ENCODE results near the gene CACNA1D. TPM values are rescaled to one million over a fixed set of nuclear protein-coding genes. Genes with fewer than 3 reads are reported as not detected.

Gene CACNA1D
- polyA plus RNA-seq, 1 donor (not counting 4 experiments of a cell fraction or from before 2014, with no cell fraction given): 0.20 TPM

GRCh38 chr3:53650928-53651661, 156.7 kb downstream of the CACNA1D start:
- no peak for TF ChIP-seq CTCF (optimal IDR thresholded peaks at IDR 0.05 in 1 of 3, IDR thresholded peaks at IDR 0.05 in 1 of 3, conservative IDR thresholded peaks at IDR 0.05 in 1 of 3; ENCODE audit: extremely low read depth in 1 of 3, insufficient read depth in 2 of 3, low read length in 3 of 3)
- no peak for TF ChIP-seq EZH2 (IDR thresholded peaks at IDR 0.05; ENCODE audit: low read length)
- Histone ChIP-seq H3K9me3 (ENCODE audit: control insufficient read depth, low read depth, low read length) (no peaks in the 10 kb centered on the region), H3K9ac (ENCODE audit: control insufficient read depth, extremely low read depth, insufficient read depth, low read length) (no peak overlapping the region), H3K27ac (ENCODE audit: control insufficient read depth, insufficient read depth, low read length) (no peak overlapping the region), H3K27me3 (ENCODE audit: control insufficient read depth, extremely low read depth, insufficient read depth, low read length) (peaks cover 8% of the 10 kb centered on the region), H3K4me3 (ENCODE audit: control insufficient read depth in 2 of 3, extremely low read depth in 1 of 3, insufficient read depth in 2 of 3, low read depth in 1 of 3, low read length in 3 of 3) (no peak overlapping the region), H3K9me1 (ENCODE audit: control insufficient read depth, extremely low read depth, insufficient read depth, low read length) (no peaks in the 10 kb centered on the region), H3K4me2 (ENCODE audit: control insufficient read depth, extremely low read depth, insufficient read depth, low read depth, low read length) (no peak overlapping the region), H4K20me1 (ENCODE audit: control insufficient read depth, extremely low read depth, insufficient read depth, low read length) (no peaks in the 10 kb centered on the region), H2AFZ (ENCODE audit: control insufficient read depth, low read length) (no peak overlapping the region), H3K4me1 (ENCODE audit: control insufficient read depth, extremely low read depth, insufficient read depth, low read length) (no peaks in the 10 kb centered on the region), H3K79me2 (ENCODE audit: control insufficient read depth, insufficient read depth, low read length) (no peaks in the 10 kb centered on the region), H3K36me3 (ENCODE audit: control insufficient read depth in 2 of 2, extremely low read depth in 1 of 2, insufficient read depth in 2 of 2, low read length in 2 of 2) (no peaks in the 10 kb centered on the region)
- no peak for FAIRE-seq
- dilution Hi-C loops (cut with MboI; ENCODE audit: extremely low pct_ligation_motif_present, low sequenced_read_pairs): no loop called here
- DNase-seq (ENCODE audit: low read depth, low spot score): no peak

- H3K9me1 ChIP-seq (ENCODE audit: control insufficient read depth, extremely low read depth, insufficient read depth, low read length): no peaks in the 10 kb centered on the region
- H3K27me3 ChIP-seq (ENCODE audit: control insufficient read depth, extremely low read depth, insufficient read depth, low read length): peaks cover 3% of the 10 kb centered on the region
- H3K79me2 ChIP-seq (ENCODE audit: control insufficient read depth, insufficient read depth, low read length): no peaks in the 10 kb centered on the region
- no peak overlapping the region for H3K9ac ChIP-seq (ENCODE audit: control insufficient read depth, extremely low read depth, insufficient read depth, low read length)
- FAIRE-seq (no peak), DNase-seq (ENCODE audit: low read depth, low spot score) (no peak)
- H3K9me3 ChIP-seq (ENCODE audit: control insufficient read depth, low read depth, low read length): no peaks in the 10 kb centered on the region
- H4K20me1 ChIP-seq (ENCODE audit: control insufficient read depth, extremely low read depth, insufficient read depth, low read length): no peaks in the 10 kb centered on the region
- no peak overlapping the region for H3K4me2 ChIP-seq (ENCODE audit: control insufficient read depth, extremely low read depth, insufficient read depth, low read depth, low read length)
- H3K4me3 ChIP-seq (ENCODE audit: control insufficient read depth in 2 of 3, extremely low read depth in 1 of 3, insufficient read depth in 2 of 3, low read depth in 1 of 3, low read length in 3 of 3): no peak overlapping the region
- TF ChIP-seq CTCF (optimal IDR thresholded peaks at IDR 0.05 in 1 of 3, IDR thresholded peaks at IDR 0.05 in 1 of 3, conservative IDR thresholded peaks at IDR 0.05 in 1 of 3; ENCODE audit: extremely low read depth in 1 of 3, insufficient read depth in 2 of 3, low read length in 3 of 3) (no peak), EZH2 (IDR thresholded peaks at IDR 0.05; ENCODE audit: low read length) (no peak)
- no peak overlapping the region for H3K27ac ChIP-seq (ENCODE audit: control insufficient read depth, insufficient read depth, low read length)
- H3K36me3 ChIP-seq (ENCODE audit: control insufficient read depth in 2 of 2, extremely low read depth in 1 of 2, insufficient read depth in 2 of 2, low read length in 2 of 2): no peaks in the 10 kb centered on the region
- no peak overlapping the region for H2AFZ ChIP-seq (ENCODE audit: control insufficient read depth, low read length)
- dilution Hi-C loops (cut with MboI; ENCODE audit: extremely low pct_ligation_motif_present, low sequenced_read_pairs): no loop called here
- H3K4me1 ChIP-seq (ENCODE audit: control insufficient read depth, extremely low read depth, insufficient read depth, low read length): no peaks in the 10 kb centered on the region
Measured at GRCh38 chr3:53651927-53652326, 157.5 kb downstream of the CACNA1D start.
